Measurements from ENCODE around the gene MUC22.

MUC22 gene

DNA sequence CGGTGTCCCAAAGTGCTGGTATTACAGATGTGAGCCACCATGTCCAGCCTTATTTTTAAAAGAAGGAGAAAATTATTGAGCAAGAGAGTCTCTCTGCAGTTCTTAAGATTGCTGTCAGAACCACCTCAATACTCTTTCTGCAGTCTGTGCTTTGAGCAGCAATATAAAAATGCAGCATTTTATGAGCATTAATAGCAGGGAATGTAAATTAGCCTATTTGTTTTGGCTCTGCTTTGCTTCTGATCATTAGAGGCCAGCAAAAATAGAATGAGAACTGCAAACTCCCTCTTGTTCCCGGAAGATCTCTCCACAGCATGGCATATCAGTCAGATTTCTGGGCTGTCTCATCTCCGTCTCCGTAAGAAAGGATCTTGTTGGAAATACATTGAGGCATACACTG lies 66.3 kb downstream of the MUC22 start:
- Histone ChIP-seq H3K27ac (ENCODE audit: low read depth, low read length) (no peak overlapping the region), H3K4me2 (ENCODE audit: low read depth, low read length, poor library complexity, severe bottlenecking) (no peak overlapping the region), H3K27me3 (ENCODE audit: low read length) (no peaks in the 10 kb centered on the region), H3K4me3 (ENCODE audit: insufficient read depth, low read length, poor library complexity, severe bottlenecking) (no peak overlapping the region), H3K9me3 (ENCODE audit: insufficient read depth, low read length) (no peaks in the 10 kb centered on the region), H3K9ac (ENCODE audit: low read length) (no peak overlapping the region), H3F3A (ENCODE audit: insufficient read depth) (no peaks in the 10 kb centered on the region), H4K20me1 (ENCODE audit: low read depth, low read length) (no peaks in the 10 kb centered on the region), H2AFZ (ENCODE audit: low read depth, low read length, severe bottlenecking) (no peak overlapping the region), H3K36me3 (ENCODE audit: low read length) (no peaks in the 10 kb centered on the region), H3K79me2 (ENCODE audit: insufficient read depth, low read length) (no peaks in the 10 kb centered on the region), H3K9me2 (replicated peaks; ENCODE audit: insufficient read depth, low read length) (no peaks in the 10 kb centered on the region)
- TF ChIP-seq EZH2phosphoT487 (conservative IDR thresholded peaks at IDR 0.05; ENCODE audit: low read length), result no peak
- TF ChIP-seq, protein P1, sequence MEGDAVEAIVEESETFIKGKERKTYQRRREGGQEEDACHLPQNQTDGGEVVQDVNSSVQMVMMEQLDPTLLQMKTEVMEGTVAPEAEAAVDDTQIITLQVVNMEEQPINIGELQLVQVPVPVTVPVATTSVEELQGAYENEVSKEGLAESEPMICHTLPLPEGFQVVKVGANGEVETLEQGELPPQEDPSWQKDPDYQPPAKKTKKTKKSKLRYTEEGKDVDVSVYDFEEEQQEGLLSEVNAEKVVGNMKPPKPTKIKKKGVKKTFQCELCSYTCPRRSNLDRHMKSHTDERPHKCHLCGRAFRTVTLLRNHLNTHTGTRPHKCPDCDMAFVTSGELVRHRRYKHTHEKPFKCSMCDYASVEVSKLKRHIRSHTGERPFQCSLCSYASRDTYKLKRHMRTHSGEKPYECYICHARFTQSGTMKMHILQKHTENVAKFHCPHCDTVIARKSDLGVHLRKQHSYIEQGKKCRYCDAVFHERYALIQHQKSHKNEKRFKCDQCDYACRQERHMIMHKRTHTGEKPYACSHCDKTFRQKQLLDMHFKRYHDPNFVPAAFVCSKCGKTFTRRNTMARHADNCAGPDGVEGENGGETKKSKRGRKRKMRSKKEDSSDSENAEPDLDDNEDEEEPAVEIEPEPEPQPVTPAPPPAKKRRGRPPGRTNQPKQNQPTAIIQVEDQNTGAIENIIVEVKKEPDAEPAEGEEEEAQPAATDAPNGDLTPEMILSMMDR (IDR thresholded peaks at IDR 0.05; ENCODE audit: insufficient read depth, low read length, poor library complexity, severe bottlenecking), result no peak

DNA sequence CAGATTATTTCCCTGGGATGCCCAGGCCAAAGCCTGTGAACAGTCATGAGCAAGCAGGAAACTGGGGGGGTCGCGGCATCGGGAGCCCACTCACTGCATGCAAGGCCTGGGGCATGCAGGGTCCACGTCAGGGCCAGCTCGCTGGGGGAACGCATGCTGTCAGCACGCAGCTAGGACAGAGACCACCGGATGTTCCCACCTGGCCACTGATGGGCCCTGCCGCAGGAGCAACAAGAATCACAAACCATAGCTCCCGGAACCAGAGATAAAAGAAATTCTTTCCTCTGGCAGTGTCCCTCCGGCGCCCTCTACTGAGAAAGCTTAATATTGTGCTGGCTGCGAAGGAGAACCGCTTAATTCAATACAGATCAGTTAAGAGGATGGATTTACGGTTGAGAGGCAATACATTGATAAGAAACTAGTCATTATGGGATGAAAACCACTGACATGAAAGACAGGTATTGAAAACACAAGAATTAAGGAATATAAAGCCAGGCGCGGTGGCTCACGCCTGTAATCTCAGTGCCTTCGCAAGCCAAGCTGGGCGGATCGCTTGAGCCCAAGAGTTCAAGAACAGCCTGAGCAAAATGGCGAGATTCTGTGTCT lies 69.5 kb downstream of the MUC22 start:
- Histone ChIP-seq H3K79me2 (ENCODE audit: insufficient read depth, low read length) (no peaks in the 10 kb centered on the region), H3F3A (ENCODE audit: insufficient read depth) (no peaks in the 10 kb centered on the region), H2AFZ (ENCODE audit: low read depth, low read length, severe bottlenecking) (peak overlapping the region; percentile 85), H3K4me2 (ENCODE audit: low read depth, low read length, poor library complexity, severe bottlenecking) (peak overlapping the region; percentile 24), H3K36me3 (ENCODE audit: low read length) (no peaks in the 10 kb centered on the region), H3K9ac (ENCODE audit: low read length) (no peak overlapping the region), H3K9me3 (ENCODE audit: insufficient read depth, low read length) (no peaks in the 10 kb centered on the region), H3K27ac (ENCODE audit: low read depth, low read length) (no peak overlapping the region), H3K27me3 (ENCODE audit: low read length) (no peaks in the 10 kb centered on the region), H4K20me1 (ENCODE audit: low read depth, low read length) (no peaks in the 10 kb centered on the region), H3K9me2 (replicated peaks; ENCODE audit: insufficient read depth, low read length) (no peaks in the 10 kb centered on the region), H3K4me3 (ENCODE audit: insufficient read depth, low read length, poor library complexity, severe bottlenecking) (no peak overlapping the region)
- no peak for TF ChIP-seq EZH2phosphoT487 (conservative IDR thresholded peaks at IDR 0.05; ENCODE audit: low read length)
- TF ChIP-seq, protein P1 (IDR thresholded peaks at IDR 0.05; ENCODE audit: insufficient read depth, low read length, poor library complexity, severe bottlenecking), result peak; percentile 96

- H3K27me3 ChIP-seq (ENCODE audit: low read length), result no peaks in the 10 kb centered on the region
- H3K9me2 ChIP-seq (replicated peaks; ENCODE audit: insufficient read depth, low read length), result no peaks in the 10 kb centered on the region
- H3K9me3 ChIP-seq (ENCODE audit: insufficient read depth, low read length), result no peaks in the 10 kb centered on the region
- H2AFZ ChIP-seq (ENCODE audit: low read depth, low read length, severe bottlenecking), result no peak overlapping the region
- H3F3A ChIP-seq (ENCODE audit: insufficient read depth), result no peaks in the 10 kb centered on the region
- no peaks in the 10 kb centered on the region for H3K79me2 ChIP-seq (ENCODE audit: insufficient read depth, low read length)
- H3K4me3 ChIP-seq (ENCODE audit: insufficient read depth, low read length, poor library complexity, severe bottlenecking), result no peak overlapping the region
- H4K20me1 ChIP-seq (ENCODE audit: low read depth, low read length), result no peaks in the 10 kb centered on the region
- H3K27ac ChIP-seq (ENCODE audit: low read depth, low read length), result no peak overlapping the region
- TF ChIP-seq EZH2phosphoT487 (conservative IDR thresholded peaks at IDR 0.05; ENCODE audit: low read length), result no peak
- TF ChIP-seq, protein P1 (IDR thresholded peaks at IDR 0.05; ENCODE audit: insufficient read depth, low read length, poor library complexity, severe bottlenecking), result no peak
- H3K4me2 ChIP-seq (ENCODE audit: low read depth, low read length, poor library complexity, severe bottlenecking), result no peak overlapping the region
- H3K36me3 ChIP-seq (ENCODE audit: low read length), result no peaks in the 10 kb centered on the region
- H3K9ac ChIP-seq (ENCODE audit: low read length), result no peak overlapping the region
Measured at GRCh38 chr6:31081872-31082271, 71.6 kb downstream of the MUC22 start.
